Psoas muscle (tissue), 8 donors: ENCODE data around the gene TAGLN2. TPM values are rescaled to one million over a fixed set of nuclear protein-coding genes. Genes with fewer than 3 reads are reported as not detected.
A peak's percentile ranks its signal among the peaks of the same experiment; 100 is the strongest.

Source experiments
- ATAC-seq, 4 donors: fragments of 200-7000 bp; cut with Tn5 transposase; one replicate each; pipeline ENCODE4 v1.9.1; 2020; ENCODE audit warnings: moderate library complexity in 3 of 4, mild to moderate bottlenecking in 2 of 4
- DNase-seq, 2 donors: peaks; one replicate each; pipeline ENCODE4 v3.0.0-alpha.2; 2020
- H3K27ac ChIP-seq: fragments of 200-600 bp; one replicate; pipeline ENCODE4 v1.8.0; 2022
- H3K27me3 ChIP-seq, 3 donors: fragments of 200-600 bp in 1 of 3; one replicate each; pipeline versions ENCODE4 v1.6.1 to v1.8.0; 2013 to 2022; ENCODE audit warnings: low read length in 2 of 3, mild to moderate bottlenecking in 2 of 3, moderate library complexity in 1 of 3; ENCODE audit not compliant: insufficient read depth in 3 of 3
- H3K36me3 ChIP-seq, 2 donors: fragments of 200-600 bp in 1 of 2; one replicate each; pipeline versions ENCODE4 v1.6.1 to v1.8.0; 2013 to 2022; ENCODE audit warnings: low read depth in 1 of 2, mild to moderate bottlenecking in 1 of 2, moderate library complexity in 1 of 2; ENCODE audit not compliant: insufficient read depth in 1 of 2
- H3K4me1 ChIP-seq: fragments of 200-600 bp; one replicate; pipeline ENCODE4 v1.8.0; 2022
- H3K4me3 ChIP-seq: fragments of 200-600 bp; one replicate; pipeline ENCODE4 v1.8.0; 2022; ENCODE audit warnings: mild to moderate bottlenecking
- H3K9me3 ChIP-seq: fragments of 200-600 bp; one replicate; pipeline ENCODE4 v1.8.0; 2022
- CTCF ChIP-seq: fragments of 200-600 bp; IDR thresholded peaks from one replicate; pipeline ENCODE4 v1.8.0; 2022; ENCODE audit warnings: antibody characterized with exemption
- WGBS, 3 donors: extraction: QIAGEN DNeasy Blood & Tissue Kit; methylation state at CpG; one replicate each; pipeline versions ENCODE4 v1.1.6 to v1.1.7; 2013; 5-methylcytosine and 5-hydroxymethylcytosine counted together
- intact Hi-C, 2 donors: fragments of 100-400 bp; cut with DNase I; formaldehyde crosslinking; loops; one replicate each; pipeline versions ENCODE4 v1.11.0 to v1.14.2; 2022
- polyA plus RNA-seq, 3 donors: library from polyadenylated mRNA; stranded (reverse); fragments of 200-250 nt; gene quantifications; one replicate each; pipeline ENCODE4 v1.2.3, GENCODE V29; 2013
- total RNA-seq, 4 donors: library from RNA; stranded (reverse); fragmentation: NEBNext Ultra II Directional in 2 of 4; extraction: Animal tissue kit (Norgen Biotek cat#: 25700) in 2 of 4; gene quantifications; one replicate each; pipeline versions ENCODE4 v1.2.1 to v1.2.4, GENCODE V29; 2021 to 2023
- donor health status: healthy with polysubstance abuse.
- donor health status: DM: no; HTN: no; CAD: no; lungs with moderate emphysema.
- donor health status: Bipolar disorder and iron deficiency.
- donor health status: healthy.
- donor health status: DM: yes; HTN: yes; CAD: no.
- donor health status: DM: no; HTN: no; CAD: no.
- donor health status: DM: no; HTN: no; CAD: no.
- donor health status: DM: yes; HTN: yes; CAD: no.

Gene TAGLN2
- total and polyA plus RNA-seq, 7 donors, result 29.6 to 91.6 (median 46.0) TPM

GRCh38 chr1:159937054-159937750 lies 11.9 kb upstream of the TAGLN2 start:
- Histone ChIP-seq H3K27me3 (peaks cover 0 to 11% (median 4%) of the 10 kb centered on the region in 3 donors), H3K4me1 (no peaks in the 10 kb centered on the region), H3K27ac (no peak overlapping the region), H3K9me3 (no peaks in the 10 kb centered on the region), H3K36me3 (no peaks in the 10 kb centered on the region), H3K4me3 (no peak overlapping the region)
- no peak for TF ChIP-seq CTCF
- intact Hi-C loops, result loop anchor here in 1 of 2 donors (2.0 kb wide), 1 partner anchor 70 kb away; no protein-coding TSS in a partner anchor
- WGBS, 3 donors, result 36 to 60% (median 49%) methylated on average over 3 to 4 of the region's 4 CpGs
- DNase-seq, result no peak
- peak in 1 of 4 donors; percentile 17 for ATAC-seq

GRCh38 chr1:159936273-159936904 lies 11.1 kb upstream of the TAGLN2 start:
- H3K27me3 ChIP-seq, result peaks cover 0 to 5% (median 2%) of the 10 kb centered on the region in 3 donors
- DNase-seq (peak; percentile 66 to 77), ATAC-seq (peak; percentile 61 to 88 (median 78))
- H3K36me3 ChIP-seq, result no peaks in the 10 kb centered on the region
- intact Hi-C loops, result loop anchor here (1.0 to 2.0 kb wide), 2 partner anchors 70 to 72 kb away; no protein-coding TSS in a partner anchor
- 32 to 44% (median 34%) methylated on average over 12 to 16 of the region's 16 CpGs for WGBS, 3 donors
- no peaks in the 10 kb centered on the region for H3K4me1 ChIP-seq
- H3K27ac ChIP-seq, result no peak overlapping the region
- peak; percentile 99 for TF ChIP-seq CTCF
- no peak overlapping the region for H3K4me3 ChIP-seq
- no peaks in the 10 kb centered on the region for H3K9me3 ChIP-seq

GRCh38 chr1:159935719-159936272 lies 10.5 kb upstream of the TAGLN2 start:
- Histone ChIP-seq H3K9me3 (no peaks in the 10 kb centered on the region), H3K27me3 (peaks cover 0 to 5% (median under 1%) of the 10 kb centered on the region in 3 donors), H3K27ac (no peak overlapping the region), H3K36me3 (no peaks in the 10 kb centered on the region), H3K4me3 (no peak overlapping the region), H3K4me1 (no peaks in the 10 kb centered on the region)
- ATAC-seq, result no peak
- no peak for TF ChIP-seq CTCF
- intact Hi-C loops, result loop anchor here (1.0 to 2.0 kb wide), 2 partner anchors 71 to 73 kb away; no protein-coding TSS in a partner anchor
- WGBS, 3 donors, result 59 to 70% (median 64%) methylated on average over 4 of the region's 4 CpGs
- no peak for DNase-seq

GRCh38 chr1:159935305-159935704 lies 10.0 kb upstream of the TAGLN2 start:
- no peak for TF ChIP-seq CTCF
- ATAC-seq, result no peak
- intact Hi-C loops, result no loop called here
- no peak for DNase-seq
- no peaks in the 10 kb centered on the region for H3K36me3 ChIP-seq
- H3K9me3 ChIP-seq, result no peaks in the 10 kb centered on the region
- H3K4me1 ChIP-seq, result no peaks in the 10 kb centered on the region
- H3K27ac ChIP-seq, result no peak overlapping the region
- 88 to 92% (median 91%) methylated on average over 11 of the region's 11 CpGs for WGBS, 3 donors
- H3K27me3 ChIP-seq, result peaks cover 0 to 5% (median 0%) of the 10 kb centered on the region in 3 donors
- H3K4me3 ChIP-seq, result no peak overlapping the region
